ENCODE measurements around the gene VEGFC.

DNA sequence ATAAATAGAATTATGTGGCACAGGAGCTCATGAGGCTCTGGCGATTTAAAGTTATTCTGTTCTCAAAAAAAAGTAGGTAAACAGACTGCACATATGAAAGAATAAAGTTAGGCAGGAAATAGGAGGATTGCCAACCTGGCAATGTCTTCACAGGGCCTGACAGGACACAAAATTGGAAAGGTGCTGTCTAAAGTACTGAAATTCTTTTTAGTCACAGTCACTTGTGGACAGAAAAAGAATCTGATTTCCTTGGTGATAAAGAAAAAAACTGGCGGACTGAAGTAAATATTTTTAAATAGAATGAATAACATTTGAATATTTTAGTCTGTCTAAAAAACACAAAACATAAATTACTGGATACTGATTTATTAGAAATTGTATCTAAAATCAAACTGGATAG, 124.4 kb downstream of the VEGFC start:
- TF ChIP-seq ATF3 (IDR thresholded peaks at IDR 0.05): no peak
- TF ChIP-seq, protein P1, sequence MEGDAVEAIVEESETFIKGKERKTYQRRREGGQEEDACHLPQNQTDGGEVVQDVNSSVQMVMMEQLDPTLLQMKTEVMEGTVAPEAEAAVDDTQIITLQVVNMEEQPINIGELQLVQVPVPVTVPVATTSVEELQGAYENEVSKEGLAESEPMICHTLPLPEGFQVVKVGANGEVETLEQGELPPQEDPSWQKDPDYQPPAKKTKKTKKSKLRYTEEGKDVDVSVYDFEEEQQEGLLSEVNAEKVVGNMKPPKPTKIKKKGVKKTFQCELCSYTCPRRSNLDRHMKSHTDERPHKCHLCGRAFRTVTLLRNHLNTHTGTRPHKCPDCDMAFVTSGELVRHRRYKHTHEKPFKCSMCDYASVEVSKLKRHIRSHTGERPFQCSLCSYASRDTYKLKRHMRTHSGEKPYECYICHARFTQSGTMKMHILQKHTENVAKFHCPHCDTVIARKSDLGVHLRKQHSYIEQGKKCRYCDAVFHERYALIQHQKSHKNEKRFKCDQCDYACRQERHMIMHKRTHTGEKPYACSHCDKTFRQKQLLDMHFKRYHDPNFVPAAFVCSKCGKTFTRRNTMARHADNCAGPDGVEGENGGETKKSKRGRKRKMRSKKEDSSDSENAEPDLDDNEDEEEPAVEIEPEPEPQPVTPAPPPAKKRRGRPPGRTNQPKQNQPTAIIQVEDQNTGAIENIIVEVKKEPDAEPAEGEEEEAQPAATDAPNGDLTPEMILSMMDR (IDR thresholded peaks at IDR 0.05 in 2 of 3, conservative IDR thresholded peaks at IDR 0.05 in 1 of 3; ENCODE audit: borderline replicate concordance in 1 of 3, insufficient read depth in 1 of 3, low read depth in 2 of 3, low read length in 2 of 3): no peak
- TF ChIP-seq YY1 (IDR thresholded peaks at IDR 0.05; ENCODE audit: extremely low read depth, insufficient replicate concordance, low read depth, low read length): no peak
- TF ChIP-seq EZH2 (IDR thresholded peaks at IDR 0.05): no peak
- TF ChIP-seq ZNF274 (IDR thresholded peaks at IDR 0.05; ENCODE audit: low read depth, low read length): no peak

All from HCT116 (cell line).